HL-60/S4 (cell line): ENCODE measurements around the gene UBASH3B.
"Not testable (repeated sequence)": the region's sequence is repeated elsewhere in the genome, so short reads cannot be mapped to it uniquely, and the experiment has no call there.

ENCODE experiments used
- in situ Hi-C: fragments of 300-500 bp; cut with MboI; formaldehyde crosslinking; loops from 2 replicates; pipeline ENCODE4 v1.14.3; 2022; ENCODE audit warnings: low sequenced_read_pairs

Gene UBASH3B

GRCh38 chr11:122803306-122803705, 147.8 kb downstream of the UBASH3B start:
- in situ Hi-C loops = no loop called here

- in situ Hi-C loops = no loop called here
Observed at GRCh38 chr11:122803716-122804115, 148.2 kb downstream of the UBASH3B start.

GRCh38 chr11:122804161-122804560, 148.6 kb downstream of the UBASH3B start:
- in situ Hi-C loops = no loop called here

GRCh38 chr11:122804796-122805195, 149.3 kb downstream of the UBASH3B start:
- in situ Hi-C loops = no loop called here

- in situ Hi-C loops = no loop called here
Observed at GRCh38 chr11:122807731-122808477, 152.4 kb downstream of the UBASH3B start.

GRCh38 chr11:122808478-122808869, 153.0 kb downstream of the UBASH3B start:
- in situ Hi-C loops = no loop called here

- in situ Hi-C loops = no loop called here
Observed at GRCh38 chr11:122809866-122810265, 154.3 kb downstream of the UBASH3B start.

GRCh38 chr11:122811721-122812120, 156.2 kb downstream of the UBASH3B start:
- in situ Hi-C loops = no loop called here

- in situ Hi-C loops = no loop called here
Observed at GRCh38 chr11:122812638-122813037, 157.1 kb downstream of the UBASH3B start.

GRCh38 chr11:122813176-122813893, 157.8 kb downstream of the UBASH3B start:
- in situ Hi-C loops = no loop called here

GRCh38 chr11:122813894-122814270, 158.4 kb downstream of the UBASH3B start:
- in situ Hi-C loops = no loop called here

GRCh38 chr11:122814401-122814800, 158.9 kb downstream of the UBASH3B start:
- in situ Hi-C loops = no loop called here

GRCh38 chr11:122815900-122816299, 160.4 kb downstream of the UBASH3B start:
- in situ Hi-C loops = no loop called here

GRCh38 chr11:122816761-122817520, 161.4 kb downstream of the UBASH3B start:
- in situ Hi-C loops = no loop called here

- in situ Hi-C loops = no loop called here
Observed at GRCh38 chr11:122820158-122820557, 164.6 kb downstream of the UBASH3B start.

GRCh38 chr11:122821169-122821568, 165.6 kb downstream of the UBASH3B start:
- in situ Hi-C loops = no loop called here

- in situ Hi-C loops = no loop called here
Observed at GRCh38 chr11:122822241-122822640, 166.7 kb downstream of the UBASH3B start.

- in situ Hi-C loops = no loop called here
Observed at GRCh38 chr11:122823564-122823963, 168.0 kb downstream of the UBASH3B start.

- in situ Hi-C loops = not testable (repeated sequence)
Observed at GRCh38 chr11:122829371-122829770, 173.8 kb downstream of the UBASH3B start.

GRCh38 chr11:122832297-122832696, 176.8 kb downstream of the UBASH3B start:
- in situ Hi-C loops = not testable (repeated sequence)

- in situ Hi-C loops = no loop called here
Observed at GRCh38 chr11:122832721-122833470, 177.4 kb downstream of the UBASH3B start.
